T follicular helper cell (primary cell): ENCODE measurements around the gene ZFYVE28.

Source experiments
- DNase-seq: peaks from one replicate; pipeline ENCODE4 v3.0.0-alpha.2; 2020; ENCODE audit warnings: low read depth

ZFYVE28 gene

GRCh38 chr4:2302387-2303119 is 115.9 kb downstream of the ZFYVE28 start:
- no peak for DNase-seq

GRCh38 chr4:2301806-2302205 is 116.6 kb downstream of the ZFYVE28 start:
- DNase-seq = no peak

- DNase-seq = no peak
Measured at GRCh38 chr4:2301225-2301642, 117.2 kb downstream of the ZFYVE28 start.

GRCh38 chr4:2300431-2301224 is 117.8 kb downstream of the ZFYVE28 start:
- no peak for DNase-seq

GRCh38 chr4:2299794-2300193 is 118.7 kb downstream of the ZFYVE28 start:
- DNase-seq = no peak

- no peak for DNase-seq
Measured at GRCh38 chr4:2298532-2298991, 119.9 kb downstream of the ZFYVE28 start.

- no peak for DNase-seq
Measured at GRCh38 chr4:2297606-2298531, 120.6 kb downstream of the ZFYVE28 start.

- no peak for DNase-seq
Measured at GRCh38 chr4:2296631-2297601, 121.5 kb downstream of the ZFYVE28 start.

GRCh38 chr4:2295900-2296442 is 122.5 kb downstream of the ZFYVE28 start:
- no peak for DNase-seq

GRCh38 chr4:2295500-2295899 is 122.9 kb downstream of the ZFYVE28 start:
- no peak for DNase-seq

GRCh38 chr4:2292646-2293108 is 125.8 kb downstream of the ZFYVE28 start:
- no peak for DNase-seq

GRCh38 chr4:2291705-2292645 is 126.5 kb downstream of the ZFYVE28 start:
- no peak for DNase-seq

- peak; percentile 66 for DNase-seq
Measured at GRCh38 chr4:2290974-2291704, 127.3 kb downstream of the ZFYVE28 start.

- DNase-seq = no peak
Measured at GRCh38 chr4:2290488-2290887, 128.0 kb downstream of the ZFYVE28 start.

- no peak for DNase-seq
Measured at GRCh38 chr4:2289955-2290333, 128.5 kb downstream of the ZFYVE28 start.

GRCh38 chr4:2289311-2289954 is 129.0 kb downstream of the ZFYVE28 start:
- DNase-seq = no peak

- no peak for DNase-seq
Measured at GRCh38 chr4:2288051-2288541, 130.3 kb downstream of the ZFYVE28 start.

GRCh38 chr4:2287594-2287915 is 130.9 kb downstream of the ZFYVE28 start:
- no peak for DNase-seq
